GM18519 (cell line): ENCODE results near the gene SF1.

ENCODE experiments used
- ATAC-seq: cut with Tn5 transposase; IDR thresholded peaks from one replicate; pipeline ENCODE4 v1.9.1; 2021; ENCODE audit warnings: mild to moderate bottlenecking, moderate library complexity; ENCODE audit not compliant: unreplicated experiment, low FRiP score

SF1 gene

DNA sequence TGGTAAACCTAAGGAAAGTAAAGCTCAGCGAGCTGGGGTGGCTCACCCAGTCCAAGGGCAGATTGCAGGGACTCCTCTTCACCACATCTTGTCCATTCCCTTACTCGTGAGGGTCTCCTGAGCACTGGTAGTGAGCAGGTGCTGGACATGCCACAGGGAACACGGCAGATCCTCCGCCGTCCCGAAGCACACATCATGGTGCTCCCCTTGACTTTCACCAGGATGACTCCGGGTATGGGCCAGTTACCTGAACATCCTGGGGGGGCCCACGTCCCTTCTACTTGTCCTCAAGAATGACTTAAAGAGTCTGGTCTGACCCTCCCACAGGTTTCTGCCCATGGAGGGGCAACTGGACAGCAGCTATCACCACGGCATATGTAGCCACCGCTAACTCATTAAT lies 8.0 kb upstream of the SF1 start:
- ATAC-seq = no peak

DNA sequence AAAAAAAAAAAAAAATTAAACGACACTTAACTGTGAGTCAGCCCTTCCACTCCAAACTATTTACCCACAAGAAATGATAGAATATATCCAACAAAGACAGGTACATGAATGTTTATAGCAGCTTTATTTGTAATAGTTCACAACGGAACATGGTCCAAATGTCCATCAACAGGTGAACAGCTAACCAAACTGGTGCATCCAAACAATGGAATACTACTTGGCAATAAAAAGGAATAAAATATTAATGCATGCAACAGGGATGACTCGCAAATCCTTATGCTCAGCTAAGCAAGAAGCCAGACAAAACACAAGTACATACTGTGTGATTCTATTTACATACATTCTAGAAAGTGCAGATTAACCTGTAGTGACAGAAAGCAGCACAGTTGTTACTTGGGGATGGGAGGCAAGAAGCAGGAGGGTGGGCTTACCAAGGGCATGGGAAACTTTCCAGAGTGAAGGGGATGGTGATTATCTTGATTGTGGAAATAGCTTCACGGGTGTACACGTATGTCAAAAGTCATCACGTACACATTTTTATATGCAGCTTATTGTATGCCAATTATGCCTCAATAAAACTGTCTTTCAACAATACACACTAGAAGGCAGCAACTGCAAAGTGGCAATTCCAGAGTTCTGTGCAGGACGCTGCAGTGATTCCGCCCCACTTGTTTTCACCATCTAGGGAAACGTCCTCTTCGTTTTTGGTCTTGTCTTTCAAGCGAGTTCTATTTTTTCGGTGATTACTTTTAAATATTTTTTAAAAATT lies 6.7 kb upstream of the SF1 start:
- ATAC-seq = no peak

GRCh38 chr11:64778223-64778472 lies 194 bp downstream of the SF1 start:
- ATAC-seq = no peak

- no peak for ATAC-seq
Measured at GRCh38 chr11:64777449-64778222, 706 bp downstream of the SF1 start.

- no peak for ATAC-seq
Measured at GRCh38 chr11:64776875-64777274, 1.5 kb downstream of the SF1 start.

DNA sequence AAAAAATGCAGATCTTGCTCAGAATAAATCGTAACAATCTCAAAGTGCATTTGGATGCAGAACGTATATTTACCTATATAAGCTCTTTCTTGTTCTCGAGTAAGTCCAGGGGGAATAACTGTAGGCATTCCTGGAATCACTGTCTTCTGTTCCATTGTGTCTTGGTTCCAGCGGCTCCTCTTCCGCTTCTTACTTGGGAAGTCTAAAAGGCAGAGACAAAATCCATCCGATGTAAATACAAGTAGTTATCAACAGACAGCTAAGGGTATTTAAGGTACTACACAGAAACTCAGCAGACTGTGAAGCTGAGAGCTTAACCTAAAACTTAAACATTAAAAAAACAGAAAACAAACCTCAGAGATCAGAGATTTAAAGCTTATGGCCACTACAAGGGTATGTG lies 1.9 kb downstream of the SF1 start:
- no peak for ATAC-seq

GRCh38 chr11:64774144-64774543 lies 4.2 kb downstream of the SF1 start:
- no peak for ATAC-seq

GRCh38 chr11:64772303-64773018 lies 5.9 kb downstream of the SF1 start:
- no peak for ATAC-seq

GRCh38 chr11:64771861-64772260 lies 6.5 kb downstream of the SF1 start:
- ATAC-seq = no peak

DNA sequence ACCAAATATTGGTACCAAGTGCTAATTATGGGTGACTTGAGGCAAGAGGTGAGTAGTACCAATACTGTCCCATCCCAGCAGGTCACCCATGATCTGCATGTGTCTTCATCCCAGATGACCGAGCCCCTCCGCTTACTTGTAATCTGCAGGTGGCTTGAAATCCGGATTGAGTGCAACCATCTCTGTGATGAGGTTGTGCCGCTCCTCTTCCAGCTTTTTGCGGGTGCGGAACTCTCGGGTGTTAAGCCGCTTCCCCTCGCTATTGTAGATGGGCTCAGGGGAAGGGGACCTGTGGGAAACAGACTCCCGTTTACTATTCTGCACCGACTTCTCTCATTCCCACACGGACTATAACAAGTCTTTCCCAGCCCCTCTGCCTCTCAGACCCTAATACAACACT lies 8.2 kb downstream of the SF1 start:
- ATAC-seq = no peak

- ATAC-seq = no peak
Measured at GRCh38 chr11:64769283-64769682, 9.1 kb downstream of the SF1 start.

DNA sequence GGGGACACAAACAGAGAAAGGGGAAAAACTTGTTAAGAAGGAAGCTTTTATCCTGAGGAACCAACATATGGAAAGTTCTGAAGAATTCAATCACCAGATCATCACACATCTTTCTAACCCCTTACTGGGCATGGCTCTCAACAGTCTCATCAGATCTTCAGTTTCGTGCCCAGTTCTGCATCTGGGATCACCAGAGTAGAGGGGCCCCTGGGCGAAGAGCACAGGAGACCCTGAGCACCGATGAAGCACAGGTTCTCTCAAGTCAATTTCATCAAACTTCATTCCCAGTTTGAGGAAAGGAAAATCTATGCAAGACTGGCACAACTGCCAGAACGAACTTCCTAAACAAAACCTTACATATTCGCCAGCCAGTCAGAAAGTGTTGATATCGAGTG lies 10.0 kb downstream of the SF1 start:
- ATAC-seq = no peak

DNA sequence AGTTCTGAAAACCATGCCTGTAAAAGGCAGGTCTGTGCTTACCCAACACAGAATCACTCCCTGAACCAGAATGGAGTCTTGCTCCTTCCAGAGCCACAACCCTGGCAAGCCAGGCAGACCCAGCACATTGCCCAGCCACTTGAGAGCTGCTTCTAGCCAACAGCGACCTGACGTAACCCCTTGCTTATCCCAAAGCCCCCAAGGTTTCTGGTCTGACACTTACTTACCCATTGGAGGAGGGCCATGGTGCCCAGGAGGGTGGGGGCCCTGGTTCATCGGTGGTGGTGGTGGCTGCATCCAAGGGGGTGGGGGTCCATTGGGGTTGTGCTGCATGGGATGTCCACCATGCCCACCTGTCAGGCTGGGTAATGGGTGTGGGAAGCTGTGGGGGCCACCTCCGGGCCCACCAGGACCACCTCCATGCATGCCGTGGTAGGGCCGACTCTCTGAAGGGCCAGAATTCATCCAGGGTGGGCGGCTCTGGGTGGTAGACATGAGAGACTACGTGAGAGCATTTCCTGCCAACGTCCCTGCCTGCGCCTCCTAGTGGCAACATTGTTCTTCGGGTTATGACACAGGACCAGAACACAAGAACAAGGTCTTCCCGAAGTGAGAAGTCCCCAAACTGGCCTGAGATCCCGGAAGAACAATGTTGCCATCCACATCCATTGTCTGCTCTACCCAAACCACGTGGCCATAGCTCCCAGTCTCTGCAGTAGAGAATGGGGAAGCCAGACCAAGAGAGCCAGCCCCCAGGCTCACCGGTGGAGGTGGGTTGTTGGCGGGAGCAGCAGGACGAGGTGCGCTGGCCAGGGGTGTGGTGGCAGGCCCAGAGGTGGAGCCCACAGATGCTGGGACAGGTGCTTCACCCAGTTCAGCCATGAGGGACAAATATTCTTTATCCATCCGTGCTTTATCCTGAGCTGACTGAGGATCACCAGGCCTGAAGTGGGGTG lies 10.7 kb downstream of the SF1 start:
- ATAC-seq = no peak

- ATAC-seq = no peak
Measured at GRCh38 chr11:64766881-64767280, 11.5 kb downstream of the SF1 start.

- no peak for ATAC-seq
Measured at GRCh38 chr11:64765851-64766665, 12.3 kb downstream of the SF1 start.

DNA sequence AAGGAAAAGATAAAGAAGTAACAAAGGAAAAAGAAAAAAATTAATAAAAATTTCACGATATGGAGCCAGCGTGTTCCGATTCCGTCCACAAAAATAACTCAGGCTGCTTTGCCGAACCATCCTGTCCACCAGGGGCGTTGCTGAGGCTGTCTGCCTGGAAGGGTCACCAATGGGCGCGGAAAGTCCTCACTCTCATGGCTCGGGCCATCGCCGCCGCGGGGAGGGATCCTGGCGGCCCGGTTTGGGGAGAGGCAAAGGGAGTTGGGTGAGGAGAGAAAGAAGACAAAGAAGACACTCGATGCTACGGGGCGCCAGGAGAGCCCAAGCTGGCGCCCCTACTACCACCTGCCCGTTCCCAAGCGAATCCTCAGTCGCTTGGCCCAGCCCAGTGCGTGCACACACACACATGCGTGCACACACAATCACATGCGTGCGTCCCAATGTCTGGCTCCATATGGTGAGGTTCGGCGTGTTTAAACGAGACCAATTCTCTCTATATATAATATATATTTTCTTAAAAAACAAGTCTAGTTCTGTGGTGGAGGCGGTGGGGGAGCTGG lies 13.0 kb downstream of the SF1 start:
- no peak for ATAC-seq

DNA sequence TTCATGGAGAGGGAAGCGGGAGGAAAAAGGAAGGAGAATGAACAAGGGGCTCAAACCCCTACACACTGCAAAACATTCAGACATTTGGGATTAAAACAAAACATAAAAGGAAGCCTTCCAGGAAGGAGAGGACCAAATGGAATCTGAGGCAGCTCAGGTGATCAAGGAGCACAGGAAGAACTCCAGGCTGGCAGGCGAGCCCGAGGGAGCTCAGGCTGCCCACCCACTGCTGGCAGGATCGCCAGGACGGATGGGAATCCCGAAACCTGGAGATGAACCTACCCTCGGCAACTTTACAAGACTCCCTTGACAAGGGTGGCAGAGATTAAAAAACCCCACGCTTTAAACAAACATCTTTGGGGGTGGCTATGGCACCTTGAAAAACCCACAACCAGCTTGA lies 13.6 kb downstream of the SF1 start:
- ATAC-seq = no peak

DNA sequence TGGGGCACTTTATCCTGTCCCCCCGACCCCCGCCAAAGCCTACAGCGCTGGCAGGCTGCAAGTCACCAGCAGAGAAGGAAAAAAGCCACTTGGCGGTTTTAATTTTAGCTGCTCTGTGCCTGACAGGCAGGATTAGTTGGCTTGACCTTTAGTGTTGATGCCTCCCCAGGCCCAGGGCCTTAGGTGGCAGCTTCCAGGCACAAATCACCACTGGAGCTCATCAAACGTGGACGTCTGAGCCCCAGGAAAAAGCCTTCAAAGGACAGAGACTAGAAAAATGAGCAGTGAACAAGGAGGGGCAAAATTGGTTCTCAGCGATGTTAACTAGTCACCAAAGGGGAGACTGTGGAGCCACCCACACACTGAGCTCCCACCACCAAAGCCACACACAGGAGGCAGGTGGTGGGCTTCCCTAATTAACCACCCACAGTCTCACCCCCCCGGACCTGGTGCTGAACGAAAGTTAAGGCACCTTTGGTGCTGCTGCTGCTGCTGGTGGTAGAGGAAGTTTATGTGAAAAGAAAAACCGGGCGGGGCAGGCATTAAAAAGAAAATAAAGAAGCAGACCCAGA lies 14.2 kb downstream of the SF1 start:
- no peak for ATAC-seq

GRCh38 chr11:64763526-64764039 lies 14.8 kb downstream of the SF1 start:
- ATAC-seq = no peak
